Measurements from ENCODE around the gene PRKAG2. TPM values are rescaled to one million over a fixed set of nuclear protein-coding genes. Genes with fewer than 3 reads are reported as not detected.

The PRKAG2 gene
- total RNA-seq, 1 donor from 2014 or later, result 21.1 TPM

- Histone ChIP-seq H3K36me3 (ENCODE audit: control insufficient read depth, insufficient read depth, low read length) (no peaks in the 10 kb centered on the region), H3K4me3 (ENCODE audit: low read depth, low read length) (no peak overlapping the region), H3K27me3 (ENCODE audit: control insufficient read depth, insufficient read depth, low read length) (peaks cover 2% of the 10 kb centered on the region)
- no peak for DNase-seq (ENCODE audit: low read depth)
- TF ChIP-seq CTCF (IDR thresholded peaks at IDR 0.05; ENCODE audit: insufficient read depth, low read length, poor library complexity, severe bottlenecking), result no peak
These were observed 327.8 kb downstream of the PRKAG2 start for GRCh38 chr7:151549083-151549482.

DNA sequence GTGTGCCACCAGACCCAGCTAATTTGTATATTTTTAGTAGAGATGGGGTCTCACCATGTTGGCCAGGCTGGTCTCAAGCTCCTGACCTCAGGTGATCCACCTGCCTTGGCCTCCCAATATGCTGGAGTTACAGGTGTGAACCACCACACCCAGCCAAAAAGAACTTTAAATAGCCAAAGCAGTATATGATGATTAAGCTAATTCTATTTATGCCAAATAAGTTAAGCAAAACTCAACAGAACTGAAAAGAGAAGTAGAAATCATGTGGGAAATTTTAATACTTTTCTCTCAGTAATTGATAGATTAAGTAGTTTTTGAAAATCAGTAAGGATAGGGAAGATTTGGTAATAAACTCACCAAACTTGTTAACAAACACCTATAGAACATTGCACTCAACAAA lies 332.7 kb downstream of the PRKAG2 start:
- Histone ChIP-seq H3K27me3 (ENCODE audit: control insufficient read depth, insufficient read depth, low read length) (peaks cover 2% of the 10 kb centered on the region), H3K4me3 (ENCODE audit: low read depth, low read length) (no peak overlapping the region), H3K36me3 (ENCODE audit: control insufficient read depth, insufficient read depth, low read length) (no peaks in the 10 kb centered on the region)
- no peak for TF ChIP-seq CTCF (IDR thresholded peaks at IDR 0.05; ENCODE audit: insufficient read depth, low read length, poor library complexity, severe bottlenecking)
- DNase-seq (ENCODE audit: low read depth), result no peak

GRCh38 chr7:151542606-151543130 lies 334.2 kb downstream of the PRKAG2 start:
- Histone ChIP-seq H3K27me3 (ENCODE audit: control insufficient read depth, insufficient read depth, low read length) (no peaks in the 10 kb centered on the region), H3K4me3 (ENCODE audit: low read depth, low read length) (no peak overlapping the region), H3K36me3 (ENCODE audit: control insufficient read depth, insufficient read depth, low read length) (no peaks in the 10 kb centered on the region)
- DNase-seq (ENCODE audit: low read depth), result no peak
- no peak for TF ChIP-seq CTCF (IDR thresholded peaks at IDR 0.05; ENCODE audit: insufficient read depth, low read length, poor library complexity, severe bottlenecking)

DNA sequence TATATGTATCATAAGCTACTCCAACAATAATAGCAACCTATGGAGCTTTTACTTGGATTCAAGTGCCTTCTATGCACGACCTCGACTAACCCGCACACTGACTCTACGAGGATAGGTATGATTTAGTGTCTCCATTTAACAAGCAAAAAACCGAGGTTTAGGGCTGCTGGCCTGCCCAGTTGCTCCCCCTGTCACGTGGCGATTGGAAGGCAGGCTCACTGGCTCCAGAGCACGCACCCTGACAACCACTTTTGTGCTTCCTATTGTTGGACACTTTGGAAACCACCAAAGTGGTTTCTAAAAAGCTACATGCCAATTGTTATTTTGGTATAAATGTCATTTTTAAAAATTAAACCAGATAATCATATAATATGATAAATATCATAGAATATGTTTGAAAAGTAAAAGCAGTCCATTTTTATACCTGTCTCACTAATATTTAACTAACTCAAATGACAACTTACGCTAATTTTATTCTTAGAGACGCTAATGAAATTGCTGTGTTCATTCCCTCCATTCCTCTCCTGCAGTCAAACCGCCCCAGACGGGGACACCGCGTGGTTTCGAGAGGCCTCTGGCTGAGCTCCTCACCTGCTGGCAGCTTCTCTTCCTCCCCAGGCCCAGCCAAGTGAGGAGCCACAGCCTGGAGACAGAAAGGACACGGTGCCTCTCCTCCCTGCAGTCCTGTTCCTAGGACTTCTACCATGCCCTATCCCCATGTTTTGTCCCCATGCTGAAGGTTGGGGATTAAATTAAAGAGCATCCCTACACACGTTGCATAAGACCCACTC lies 335.0 kb downstream of the PRKAG2 start:
- no peaks in the 10 kb centered on the region for H3K36me3 ChIP-seq (ENCODE audit: control insufficient read depth, insufficient read depth, low read length)
- no peak for TF ChIP-seq CTCF (IDR thresholded peaks at IDR 0.05; ENCODE audit: insufficient read depth, low read length, poor library complexity, severe bottlenecking)

DNA sequence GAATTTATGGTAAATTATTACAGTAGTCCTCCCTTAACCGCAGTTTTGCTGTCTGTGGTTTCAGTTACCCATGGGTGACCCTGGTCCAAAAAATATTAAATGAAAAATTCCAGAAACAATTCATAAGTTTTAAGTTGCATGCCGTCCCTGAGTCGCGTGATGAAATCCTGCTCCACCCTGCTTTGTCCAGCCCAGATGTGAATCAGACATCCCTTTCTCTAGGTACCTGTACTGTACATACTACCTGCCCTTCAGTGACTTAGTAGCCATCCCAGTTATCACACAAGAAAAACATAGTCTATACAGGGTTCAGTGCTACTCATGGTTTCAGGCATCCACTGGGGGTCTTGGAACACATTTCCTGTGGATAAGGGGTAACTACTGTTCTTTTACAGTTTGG lies 336.8 kb downstream of the PRKAG2 start:
- Histone ChIP-seq H3K27me3 (ENCODE audit: control insufficient read depth, insufficient read depth, low read length) (no peaks in the 10 kb centered on the region), H3K36me3 (ENCODE audit: control insufficient read depth, insufficient read depth, low read length) (no peaks in the 10 kb centered on the region), H3K4me3 (ENCODE audit: low read depth, low read length) (no peak overlapping the region)
- TF ChIP-seq CTCF (IDR thresholded peaks at IDR 0.05; ENCODE audit: insufficient read depth, low read length, poor library complexity, severe bottlenecking), result no peak
- DNase-seq (ENCODE audit: low read depth), result no peak

More for the DNA sequence above, 335.0 kb downstream of the PRKAG2 start:
- H3K4me3 ChIP-seq (ENCODE audit: low read depth, low read length), result no peak overlapping the region
- no peak for DNase-seq (ENCODE audit: low read depth)
- H3K27me3 ChIP-seq (ENCODE audit: control insufficient read depth, insufficient read depth, low read length), result no peaks in the 10 kb centered on the region
